Activated CD8-positive, alpha-beta memory T cell treated with anti-CD3 and anti-CD28 coated beads, Interleukin-2, amount 10 ng/mL, durations not matched to agents 7 days and 5 days (primary cell): ENCODE data around the gene FOSL2. TPM values are rescaled to one million over a fixed set of nuclear protein-coding genes. Genes with fewer than 3 reads are reported as not detected.

Experiments used
- ATAC-seq: fragments of 150-1000 bp; cut with Tn5 transposase; one replicate; pipeline ENCODE4 v1.10.0; 2021; ENCODE audit warnings: moderate library complexity
- CTCF ChIA-PET: fragments of 350-600 bp; sonication (Branson Sonifier 250); formaldehyde crosslinking; loops from one replicate; lab custom pipeline; 2021; ENCODE audit warnings: antibody characterized with exemption; lab: Charles Lee
- DNase-seq: peaks from one replicate; pipeline ENCODE4 v3.0.0-alpha.2; 2020
- H3K27ac Mint-ChIP-seq: one replicate; pipeline ENCODE4 v1.8.0; 2021; ENCODE audit warnings: mild to moderate bottlenecking, mixed read lengths
- H3K27me3 Mint-ChIP-seq: one replicate; pipeline ENCODE4 v1.8.0; 2021; ENCODE audit warnings: mixed read lengths
- H3K36me3 Mint-ChIP-seq: one replicate; pipeline ENCODE4 v1.8.0; 2021; ENCODE audit warnings: mild to moderate bottlenecking, mixed read lengths
- H3K4me1 Mint-ChIP-seq: one replicate; pipeline ENCODE4 v1.8.0; 2021; ENCODE audit warnings: mixed read lengths
- H3K4me3 Mint-ChIP-seq: one replicate; pipeline ENCODE4 v1.8.0; 2021; ENCODE audit warnings: mild to moderate bottlenecking, moderate library complexity, mixed read lengths
- H3K9me3 Mint-ChIP-seq: one replicate; pipeline ENCODE4 v1.8.0; 2022; ENCODE audit warnings: low read depth, mixed read lengths
- total RNA-seq, 2 experiments: library from RNA; stranded (reverse); gene quantifications; one replicate each; pipeline ENCODE4 v1.2.3, GENCODE V29; 2021

Gene FOSL2
- total RNA-seq, 2 experiments from 2014 or later = 56.2 to 75.7 TPM

- ATAC-seq = no peak
- Mint-ChIP-seq H3K4me3 (no peak overlapping the region), H3K36me3 (peaks cover 1% of the 10 kb centered on the region), H3K27me3 (no peaks in the 10 kb centered on the region), H3K4me1 (peaks cover 29% of the 10 kb centered on the region), H3K9me3 (no peaks in the 10 kb centered on the region), H3K27ac (no peak overlapping the region)
- no peak for DNase-seq
- CTCF ChIA-PET = interaction anchor here (1.0 to 1.2 kb wide), 2 partner anchors 14 to 141 kb away, joined by 3 read pairs; no protein-coding TSS in a partner anchor
These were observed 41.8 kb upstream of the FOSL2 start for GRCh38 chr2:28350791-28351285.

GRCh38 chr2:28351621-28352020 is 41.0 kb upstream of the FOSL2 start:
- DNase-seq (no peak), ATAC-seq (no peak)
- no peak overlapping the region for H3K27ac Mint-ChIP-seq
- CTCF ChIA-PET = no interaction called here
- no peaks in the 10 kb centered on the region for H3K27me3 Mint-ChIP-seq
- H3K9me3 Mint-ChIP-seq = no peaks in the 10 kb centered on the region
- H3K4me1 Mint-ChIP-seq = peaks cover 27% of the 10 kb centered on the region
- H3K4me3 Mint-ChIP-seq = no peak overlapping the region
- H3K36me3 Mint-ChIP-seq = peaks cover 1% of the 10 kb centered on the region

GRCh38 chr2:28352104-28352503 is 40.6 kb upstream of the FOSL2 start:
- DNase-seq = no peak
- CTCF ChIA-PET = no interaction called here
- H3K36me3 Mint-ChIP-seq = peaks cover 1% of the 10 kb centered on the region
- no peak overlapping the region for H3K4me3 Mint-ChIP-seq
- peaks cover 25% of the 10 kb centered on the region for H3K4me1 Mint-ChIP-seq
- H3K27me3 Mint-ChIP-seq = no peaks in the 10 kb centered on the region
- H3K9me3 Mint-ChIP-seq = no peaks in the 10 kb centered on the region
- no peak for ATAC-seq
- H3K27ac Mint-ChIP-seq = no peak overlapping the region

- no peak overlapping the region for H3K4me3 Mint-ChIP-seq
- no peak overlapping the region for H3K27ac Mint-ChIP-seq
- CTCF ChIA-PET = no interaction called here
- no peaks in the 10 kb centered on the region for H3K27me3 Mint-ChIP-seq
- peaks cover 19% of the 10 kb centered on the region for H3K4me1 Mint-ChIP-seq
- H3K36me3 Mint-ChIP-seq = peaks cover 1% of the 10 kb centered on the region
- H3K9me3 Mint-ChIP-seq = no peaks in the 10 kb centered on the region
- DNase-seq (no peak), ATAC-seq (no peak)
These were observed 40.0 kb upstream of the FOSL2 start for GRCh38 chr2:28352610-28353195.

GRCh38 chr2:28354920-28355520 is 37.6 kb upstream of the FOSL2 start:
- no peak overlapping the region for H3K4me3 Mint-ChIP-seq
- no peaks in the 10 kb centered on the region for H3K9me3 Mint-ChIP-seq
- H3K4me1 Mint-ChIP-seq = peaks cover 24% of the 10 kb centered on the region
- H3K27me3 Mint-ChIP-seq = no peaks in the 10 kb centered on the region
- no peak for DNase-seq
- no peak for ATAC-seq
- peaks cover 1% of the 10 kb centered on the region for H3K36me3 Mint-ChIP-seq
- CTCF ChIA-PET = interaction anchor here (0.9 kb wide), 1 partner anchor 9 kb away, joined by 3 read pairs; no protein-coding TSS in a partner anchor
- no peak overlapping the region for H3K27ac Mint-ChIP-seq

GRCh38 chr2:28355521-28356094 is 37.0 kb upstream of the FOSL2 start:
- H3K27ac Mint-ChIP-seq = no peak overlapping the region
- CTCF ChIA-PET = interaction anchor here (0.8 to 0.9 kb wide), 2 partner anchors 9 to 23 kb away, joined by 3 read pairs; no protein-coding TSS in a partner anchor
- no peak overlapping the region for H3K4me3 Mint-ChIP-seq
- DNase-seq (no peak), ATAC-seq (no peak)
- H3K4me1 Mint-ChIP-seq = peaks cover 30% of the 10 kb centered on the region
- H3K36me3 Mint-ChIP-seq = peaks cover 1% of the 10 kb centered on the region
- H3K27me3 Mint-ChIP-seq = no peaks in the 10 kb centered on the region
- H3K9me3 Mint-ChIP-seq = no peaks in the 10 kb centered on the region

- peaks cover 37% of the 10 kb centered on the region for H3K4me1 Mint-ChIP-seq
- ATAC-seq (no peak), DNase-seq (no peak)
- H3K9me3 Mint-ChIP-seq = no peaks in the 10 kb centered on the region
- H3K27me3 Mint-ChIP-seq = no peaks in the 10 kb centered on the region
- CTCF ChIA-PET = interaction anchor here (0.8 to 0.9 kb wide), 2 partner anchors 10 to 22 kb away, joined by 3 read pairs; no protein-coding TSS in a partner anchor
- H3K36me3 Mint-ChIP-seq = peaks cover 1% of the 10 kb centered on the region
- H3K27ac Mint-ChIP-seq = peak overlapping the region; percentile 36
- H3K4me3 Mint-ChIP-seq = no peak overlapping the region
These were observed 36.4 kb upstream of the FOSL2 start for GRCh38 chr2:28356095-28356911.

GRCh38 chr2:28357055-28357454 is 35.6 kb upstream of the FOSL2 start:
- H3K36me3 Mint-ChIP-seq = peaks cover 1% of the 10 kb centered on the region
- CTCF ChIA-PET = interaction anchor here (1.0 kb wide), 1 partner anchor 81 kb away, joined by 3 read pairs; no protein-coding TSS in a partner anchor
- ATAC-seq (no peak), DNase-seq (no peak)
- H3K9me3 Mint-ChIP-seq = no peaks in the 10 kb centered on the region
- no peak overlapping the region for H3K4me3 Mint-ChIP-seq
- no peaks in the 10 kb centered on the region for H3K27me3 Mint-ChIP-seq
- peaks cover 38% of the 10 kb centered on the region for H3K4me1 Mint-ChIP-seq
- H3K27ac Mint-ChIP-seq = no peak overlapping the region

- Mint-ChIP-seq H3K36me3 (peaks cover 1% of the 10 kb centered on the region), H3K4me3 (no peak overlapping the region), H3K9me3 (no peaks in the 10 kb centered on the region), H3K4me1 (peaks cover 46% of the 10 kb centered on the region), H3K27ac (peak overlapping the region; percentile 94), H3K27me3 (no peaks in the 10 kb centered on the region)
- ATAC-seq (no peak), DNase-seq (no peak)
- CTCF ChIA-PET = interaction anchor here (1.0 kb wide), 1 partner anchor 82 kb away, joined by 3 read pairs; no protein-coding TSS in a partner anchor
These were observed 34.5 kb upstream of the FOSL2 start for GRCh38 chr2:28357948-28358667.

- H3K27me3 Mint-ChIP-seq = no peaks in the 10 kb centered on the region
- H3K36me3 Mint-ChIP-seq = no peaks in the 10 kb centered on the region
- ATAC-seq (peak; percentile 6), DNase-seq (no peak)
- H3K27ac Mint-ChIP-seq = peak overlapping the region; percentile 94
- peak overlapping the region; percentile 44 for H3K4me3 Mint-ChIP-seq
- CTCF ChIA-PET = interaction anchor here (2.2 kb wide), 1 partner anchor 11 kb away, joined by 11 read pairs; no protein-coding TSS in a partner anchor
- no peaks in the 10 kb centered on the region for H3K9me3 Mint-ChIP-seq
- H3K4me1 Mint-ChIP-seq = peaks cover 50% of the 10 kb centered on the region
These were observed 33.9 kb upstream of the FOSL2 start for GRCh38 chr2:28358668-28359201.

GRCh38 chr2:28359222-28360057 is 33.2 kb upstream of the FOSL2 start:
- Mint-ChIP-seq H3K27me3 (no peaks in the 10 kb centered on the region), H3K9me3 (no peaks in the 10 kb centered on the region), H3K27ac (peak overlapping the region; percentile 94), H3K4me3 (peak overlapping the region; percentile 44), H3K36me3 (no peaks in the 10 kb centered on the region), H3K4me1 (peaks cover 56% of the 10 kb centered on the region)
- CTCF ChIA-PET = interaction anchor here (1.3 to 2.3 kb wide), 4 partner anchors 12 to 606 kb away, joined by 3 to 11 read pairs (median 8); no protein-coding TSS in a partner anchor
- DNase-seq (peak; percentile 96), ATAC-seq (peak; percentile 81)
